Nucleus accumbens (tissue), 56 donors: ENCODE measurements around the gene ZNF41.
"Not testable (repeated sequence)": the region's sequence is repeated elsewhere in the genome, so short reads cannot be mapped to it uniquely, and the experiment has no call there.

Source experiments
- DNase-seq, 56 donors: peaks; one replicate each; lab custom pipeline; 2025; lab: John Stamatoyannopoulos, UW

Gene ZNF41

GRCh38 chrX:47497271-47497888, 14.4 kb upstream of the ZNF41 start:
- no peak for DNase-seq

DNA sequence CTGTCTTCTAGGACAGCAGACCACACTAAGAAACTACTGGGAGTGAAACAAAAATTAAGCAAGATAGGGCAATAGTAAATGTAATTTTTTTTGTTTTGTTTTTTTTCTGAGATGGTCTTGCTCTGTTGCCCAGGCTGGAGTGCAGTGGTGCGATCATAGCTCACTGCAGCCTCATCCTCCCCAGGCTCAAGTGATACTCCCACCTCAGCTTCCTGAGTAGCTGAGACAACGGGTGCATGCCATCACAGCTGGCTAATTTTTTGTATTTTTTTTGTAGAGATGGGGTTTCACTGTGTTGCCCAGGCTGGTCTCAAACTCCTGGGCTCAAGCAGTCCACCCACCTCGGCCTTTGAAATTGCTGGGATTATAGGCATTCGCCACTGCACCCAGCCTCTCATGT, 9.1 kb upstream of the ZNF41 start:
- DNase-seq = not testable (repeated sequence)

- no peak for DNase-seq
These were observed 6.7 kb upstream of the ZNF41 start for GRCh38 chrX:47489507-47490275.

- DNase-seq = no peak
These were observed 1.9 kb upstream of the ZNF41 start for GRCh38 chrX:47484885-47485284.

- peak in 23 of 56 donors; percentile 0 to 31 (median 5) for DNase-seq
These were observed 565 bp upstream of the ZNF41 start for GRCh38 chrX:47483306-47484268.

- no peak for DNase-seq
These were observed 934 bp downstream of the ZNF41 start for GRCh38 chrX:47482065-47482511.

DNA sequence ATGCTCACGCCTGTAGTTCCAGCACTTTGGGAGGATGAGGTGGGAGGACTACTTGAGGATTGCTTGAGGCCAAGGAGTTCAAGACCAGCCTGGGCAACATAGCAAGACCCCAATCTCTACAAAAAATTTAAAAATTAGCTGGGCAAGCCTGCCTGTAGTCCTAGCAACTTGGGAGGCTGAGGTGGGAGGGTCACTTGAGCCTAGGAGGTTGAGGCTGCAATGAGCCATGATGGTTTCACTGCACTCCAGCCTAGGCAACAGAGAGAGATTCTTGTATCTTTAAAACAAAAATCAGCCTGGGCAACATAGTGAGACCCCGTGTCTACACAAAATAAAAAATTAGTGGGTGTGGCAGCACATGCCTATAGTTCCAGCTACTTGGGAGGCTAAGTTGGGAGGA, 1.9 kb downstream of the ZNF41 start:
- DNase-seq = no peak

DNA sequence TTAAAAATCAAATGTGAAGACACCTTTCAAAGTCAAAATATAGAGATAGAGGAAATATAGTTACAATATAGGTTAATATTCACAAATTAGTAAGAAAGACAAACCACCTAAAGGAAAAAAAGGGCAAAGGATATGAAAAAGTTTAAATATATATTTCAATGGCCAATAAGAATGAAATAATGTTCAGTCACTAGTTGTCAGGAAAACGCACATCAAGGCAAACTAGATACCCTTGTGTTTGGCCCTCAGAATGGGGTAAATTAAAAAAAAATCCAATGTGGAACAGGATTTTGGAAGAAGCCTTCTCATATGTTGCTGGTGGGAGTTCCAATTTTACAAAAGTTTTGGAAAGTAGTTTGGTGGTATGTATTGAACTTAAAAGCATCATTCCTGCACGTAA, 2.4 kb downstream of the ZNF41 start:
- DNase-seq = no peak

GRCh38 chrX:47475476-47475875, 7.5 kb downstream of the ZNF41 start:
- no peak for DNase-seq

DNA sequence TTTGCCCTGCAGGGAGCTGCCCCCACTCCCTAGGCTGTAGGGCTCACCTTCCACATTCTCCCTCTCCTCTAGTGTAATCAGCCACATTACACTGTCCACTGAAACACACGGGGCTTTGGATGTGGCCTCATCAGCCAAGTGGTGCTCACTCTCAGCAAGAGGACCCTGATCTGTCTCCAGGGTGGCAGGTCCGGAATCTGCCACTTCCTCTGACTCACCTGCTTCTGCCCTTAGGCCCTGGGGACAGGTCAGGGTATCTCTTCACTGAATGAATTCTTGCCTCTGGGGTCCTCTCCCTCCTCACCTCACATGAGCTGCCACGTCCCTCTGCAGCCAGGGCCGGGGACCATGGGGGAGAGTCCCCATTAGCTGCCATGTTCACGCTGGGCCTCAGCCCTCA, 15.9 kb downstream of the ZNF41 start:
- no peak for DNase-seq

DNA sequence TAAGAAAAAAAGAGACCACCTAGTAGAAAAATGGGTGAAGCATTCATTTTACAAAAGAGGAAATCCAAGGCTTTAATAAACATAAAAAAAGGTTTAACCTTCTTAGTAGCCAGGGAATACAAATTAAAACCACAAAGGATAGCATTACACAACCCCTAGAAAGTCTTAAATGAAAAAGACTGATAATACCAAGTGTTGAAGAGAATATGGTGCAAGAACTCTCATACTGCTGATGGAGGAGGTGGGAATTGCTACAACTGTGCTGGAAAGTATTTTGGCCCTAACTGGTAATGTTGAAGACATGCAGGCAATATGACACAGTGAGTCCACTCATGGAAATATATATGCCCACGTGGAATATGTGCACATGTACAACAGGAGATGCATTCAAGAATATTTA, 22.5 kb downstream of the ZNF41 start:
- no peak for DNase-seq

GRCh38 chrX:47458528-47458927, 24.5 kb downstream of the ZNF41 start:
- DNase-seq = no peak

GRCh38 chrX:47456080-47456479, 26.9 kb downstream of the ZNF41 start:
- no peak for DNase-seq

DNA sequence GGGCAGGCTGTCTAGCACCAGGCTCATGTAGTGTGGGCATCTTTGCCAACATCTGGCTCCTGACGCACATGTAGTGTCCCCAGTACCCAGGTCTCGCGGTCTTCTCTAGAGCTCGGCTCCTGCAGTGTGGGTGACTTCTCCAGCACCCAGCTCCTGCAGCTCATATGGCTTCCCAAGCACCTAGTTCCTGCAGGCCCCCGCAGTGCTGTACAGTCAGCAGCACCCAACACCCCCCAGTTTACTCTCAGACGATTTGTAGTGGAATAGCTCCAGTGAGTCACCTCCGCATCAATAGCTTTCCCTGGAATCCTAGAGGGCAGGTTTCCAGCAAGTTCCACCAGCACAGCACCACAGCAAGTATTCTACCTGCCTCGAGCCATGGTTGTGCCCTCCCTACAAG, 30.9 kb downstream of the ZNF41 start:
- peak in 22 of 56 donors; percentile 0 to 31 (median 9) for DNase-seq

DNA sequence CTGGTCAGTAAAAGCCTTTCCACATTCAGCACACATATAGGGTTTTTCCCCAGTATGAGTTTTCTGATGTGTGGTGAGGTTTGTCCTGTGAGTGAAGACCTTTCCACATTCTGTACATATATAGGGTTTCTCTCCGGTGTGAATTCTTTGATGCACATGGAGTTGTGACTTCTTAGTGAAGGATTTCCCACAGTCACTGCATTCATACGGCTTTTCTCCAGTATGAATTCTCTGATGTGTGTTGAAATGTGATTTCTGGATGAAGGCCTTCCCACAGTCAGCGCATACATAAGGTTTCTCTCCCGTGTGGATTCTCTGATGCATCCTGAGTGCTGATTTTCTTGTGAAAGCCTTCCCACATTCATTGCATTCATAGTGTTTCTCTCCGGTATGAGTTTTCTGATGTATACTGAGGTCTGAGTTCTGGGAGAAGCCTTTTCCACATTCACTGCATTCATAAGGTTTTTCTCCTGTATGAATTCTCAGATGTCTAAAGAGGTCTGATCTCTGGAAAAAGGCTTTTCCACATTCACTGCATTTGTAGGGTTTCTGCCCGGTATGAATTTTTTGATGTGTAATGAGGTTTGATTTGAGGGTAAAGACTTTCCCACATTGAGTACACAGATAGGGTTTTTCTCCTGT, 34.7 kb downstream of the ZNF41 start:
- DNase-seq = no peak

DNA sequence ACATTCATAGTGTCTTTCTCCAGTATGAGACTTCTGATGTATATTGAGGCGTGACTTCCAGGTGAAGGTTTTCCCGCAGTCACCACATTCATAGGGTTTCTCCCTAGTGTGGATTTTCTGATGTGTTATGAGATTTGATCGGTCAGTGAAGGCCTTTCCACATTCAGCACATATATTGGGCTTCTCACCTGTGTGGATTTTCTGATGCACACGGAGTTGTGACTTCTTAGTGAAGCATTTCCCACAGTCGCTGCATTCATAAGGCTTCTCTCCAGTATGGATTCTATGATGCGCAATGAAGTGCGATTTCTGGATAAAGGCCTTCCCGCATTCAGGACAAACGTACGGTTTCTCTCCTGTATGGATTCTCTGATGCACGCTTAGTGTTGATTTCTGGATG, 35.4 kb downstream of the ZNF41 start:
- DNase-seq = no peak

GRCh38 chrX:47446971-47447370, 36.1 kb downstream of the ZNF41 start:
- DNase-seq = no peak

DNA sequence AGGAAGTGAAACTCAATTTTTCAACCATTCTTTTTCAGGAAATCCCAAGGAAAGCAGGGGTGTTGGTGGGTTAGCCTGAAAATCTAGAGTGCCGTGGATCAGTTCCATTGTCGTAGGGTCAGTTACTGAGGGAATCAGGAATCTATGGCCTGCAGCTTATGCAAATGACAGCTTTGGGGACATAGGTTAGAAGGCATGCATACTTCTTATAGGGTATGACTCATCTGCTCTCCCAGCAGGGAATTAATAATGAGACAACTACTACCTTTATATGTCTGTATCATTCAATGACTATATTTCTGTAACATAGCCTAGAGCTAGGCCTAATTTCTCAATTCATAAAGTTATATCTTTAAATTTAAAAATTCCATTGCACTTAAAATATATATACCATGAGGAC, 36.6 kb downstream of the ZNF41 start:
- no peak for DNase-seq

GRCh38 chrX:47430925-47431324, 52.1 kb downstream of the ZNF41 start:
- DNase-seq = no peak

DNA sequence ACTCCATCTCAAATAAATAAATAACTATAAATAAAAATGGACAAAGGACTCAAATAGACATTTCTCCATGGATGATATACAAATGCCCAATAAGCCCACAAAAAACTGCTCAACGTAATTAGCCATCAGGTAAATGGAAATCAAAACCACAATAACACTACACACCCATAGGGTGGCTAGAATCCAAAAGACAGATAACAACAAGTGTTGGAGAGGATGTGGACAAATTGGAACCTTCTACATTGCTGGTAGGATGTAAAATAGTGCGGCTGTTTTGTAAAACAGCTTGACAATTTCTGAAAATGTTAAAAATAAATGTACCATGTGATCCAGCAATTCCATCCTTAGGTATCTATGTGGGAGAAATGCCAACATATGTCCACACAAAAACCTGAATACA, 60.6 kb downstream of the ZNF41 start:
- DNase-seq = no peak

GRCh38 chrX:47420962-47421361, 62.1 kb downstream of the ZNF41 start:
- no peak for DNase-seq
